H1 (cell line): ENCODE measurements around the gene GJD2. TPM values are rescaled to one million over a fixed set of nuclear protein-coding genes. Genes with fewer than 3 reads are reported as not detected.

Experiments used
- BACH1 ChIP-seq: IDR thresholded peaks from 2 replicates; pipeline ENCODE4 v1.6.1; 2012; ENCODE audit warnings: low read length, improper control_type of control experiment
- BRCA1 ChIP-seq: IDR thresholded peaks from 2 replicates; pipeline ENCODE4 v1.6.1; 2012; ENCODE audit warnings: low read depth, low read length, improper control_type of control experiment
- CBX5 ChIP-seq: fragments of 300-800, 300-1000 bp; sonication (generic); IDR thresholded peaks from 2 replicates; pipeline ENCODE4 v1.7.1; 2016; ENCODE audit warnings: antibody characterized with exemption, low read length, low read depth
- CBX8 ChIP-seq: fragments of 300-800, 300-1000 bp; sonication (generic); IDR thresholded peaks from 2 replicates; pipeline ENCODE4 v1.7.1; 2016; ENCODE audit warnings: low read depth, low read length, borderline replicate concordance
- EGR1 ChIP-seq: IDR thresholded peaks from 2 replicates; pipeline ENCODE4 v1.6.1; 2011; ENCODE audit warnings: low read depth, low read length, borderline replicate concordance
- EP300 ChIP-seq, 2 experiments: IDR thresholded peaks; 1 replicate in 1 of 2; 2 replicates in 1 of 2; pipeline ENCODE4 v1.6.1; 2011 to 2012; ENCODE audit warnings: low read depth in 2 of 2, low read length in 2 of 2, mild to moderate bottlenecking in 2 of 2, borderline replicate concordance in 1 of 2, inconsistent platforms in 1 of 2, moderate library complexity in 1 of 2
- GTF2F1 ChIP-seq: IDR thresholded peaks from 2 replicates; pipeline ENCODE4 v1.6.1; 2012; ENCODE audit warnings: low read depth, low read length, improper control_type of control experiment, borderline replicate concordance
- HDAC2 ChIP-seq, 2 experiments: fragments of 300-600 bp in 1 of 2; sonication (generic) in 1 of 2; IDR thresholded peaks; 2 replicates each; pipeline ENCODE4 v1.6.1; 2011 to 2012; ENCODE audit warnings: low read depth in 2 of 2, low read length in 2 of 2, mild to moderate bottlenecking in 2 of 2, moderate library complexity in 2 of 2, borderline replicate concordance in 1 of 2, inconsistent platforms in 1 of 2
- KDM1A ChIP-seq: fragments of 200-600, 300-600 bp; sonication (generic); IDR thresholded peaks from 2 replicates; pipeline ENCODE4 v1.7.1; 2016; ENCODE audit warnings: mild to moderate bottlenecking, low read length, borderline replicate concordance
- KDM4A ChIP-seq: IDR thresholded peaks from one replicate; pipeline ENCODE4 v1.7.1; 2012; ENCODE audit warnings: low read depth, mild to moderate bottlenecking, moderate library complexity, low read length, inconsistent platforms; ENCODE audit not compliant: severe bottlenecking
- MAFK ChIP-seq: IDR thresholded peaks from 2 replicates; pipeline ENCODE4 v1.6.1; 2012; ENCODE audit warnings: low read depth, mild to moderate bottlenecking, improper control_type of control experiment, low read length
- POU5F1 ChIP-seq: IDR thresholded peaks from 2 replicates; pipeline ENCODE4 v1.6.1; 2011; ENCODE audit warnings: low read depth, mild to moderate bottlenecking, low read length, moderate library complexity
- RAD21 ChIP-seq, 2 experiments: IDR thresholded peaks in 1 of 2; conservative IDR thresholded peaks in 1 of 2; 2 replicates each; pipeline ENCODE4 v1.6.1; 2011; ENCODE audit warnings: low read depth in 2 of 2, low read length in 2 of 2, improper control_type of control experiment in 1 of 2, inconsistent platforms in 1 of 2, mild to moderate bottlenecking in 1 of 2, moderate library complexity in 1 of 2
- RFX5 ChIP-seq: IDR thresholded peaks from 2 replicates; pipeline ENCODE4 v1.6.1; 2011; ENCODE audit warnings: low read depth, low read length, improper control_type of control experiment, borderline replicate concordance
- RNF2 ChIP-seq: fragments of 200-900, 300-1000 bp; sonication (generic); IDR thresholded peaks from 2 replicates; pipeline ENCODE4 v1.7.1; 2016; ENCODE audit warnings: borderline replicate concordance, low read depth, mild to moderate bottlenecking, antibody characterized with exemption, low read length; ENCODE audit not compliant: poor library complexity, severe bottlenecking; ENCODE audit errors: missing control alignments
- SP1 ChIP-seq: IDR thresholded peaks from 2 replicates; pipeline ENCODE4 v1.6.1; 2011; ENCODE audit warnings: low read depth, low read length
- TAF1 ChIP-seq: IDR thresholded peaks from 2 replicates; pipeline ENCODE4 v1.6.1; 2011; ENCODE audit warnings: mild to moderate bottlenecking, low read depth, low read length
- TAF7 ChIP-seq: optimal IDR thresholded peaks from 2 replicates; pipeline ENCODE3; 2011; ENCODE audit warnings: low read depth, mild to moderate bottlenecking, inconsistent platforms, low read length, moderate library complexity, borderline replicate concordance
- TBP ChIP-seq: IDR thresholded peaks from 2 replicates; pipeline ENCODE4 v1.6.1; 2011; ENCODE audit warnings: low read depth, low read length, improper control_type of control experiment
- USF2 ChIP-seq: IDR thresholded peaks from 2 replicates; pipeline ENCODE4 v1.6.1; 2011; ENCODE audit warnings: low read length, improper control_type of control experiment
- polyA plus RNA-seq, 7 experiments: library from polyadenylated mRNA; depleted of rRNA in 3 of 7; stranded (reverse) in 5 of 7; unstranded in 2 of 7; fragments of >200 nt in 5 of 7; fragments of 200-250 nt in 2 of 7; gene quantifications; 1 replicate in 5 of 7; 2 replicates in 1 of 7; 4 replicates in 1 of 7; pipeline versions ENCODE4 v1.2.1 to v1.2.3, GENCODE V29; 2011 to 2013; ENCODE audit warnings: missing spikeins in 2 of 7, mixed read lengths in 2 of 7
- total RNA-seq: library from RNA; stranded (reverse); fragmentation: NEBNext Ultra II Directional; extraction: Animal tissue kit (Norgen Biotek cat#: 25700); gene quantifications from 2 replicates; pipeline ENCODE4 v1.2.1, GENCODE V29; 2021
- TF ChIP-seq, protein P1 (sequence below): IDR thresholded peaks from 2 replicates; pipeline ENCODE4 v1.6.1; 2012; ENCODE audit warnings: inconsistent platforms

GJD2 gene
- total and polyA plus RNA-seq, 2 of the 8 experiments (the other 6 are each of a cell fraction or from before 2014, with no cell fraction given) = 0.39 to 0.54 TPM

GRCh38 chr15:34754674-34755418 is at the start of gene GJD2 (continued):
- TF ChIP-seq KDM4A = peak; percentile 70
- TF ChIP-seq KDM1A = no peak
- TF ChIP-seq USF2 = no peak
- no peak for TF ChIP-seq SP1
- TF ChIP-seq RNF2 = no peak
- TF ChIP-seq RFX5 = no peak
- TF ChIP-seq RAD21 (IDR thresholded peaks at IDR 0.05 in 1 of 2, conservative IDR thresholded peaks at IDR 0.05 in 1 of 2; ENCODE audit: low read depth in 2 of 2, low read length in 2 of 2) = peak; percentile 33 to 54; a peak in 3 of 4 replicates
- TF ChIP-seq BACH1 = peak; percentile 40; the same call in 1 of the 2 replicates
- TF ChIP-seq CBX8 = no peak
- no peak for TF ChIP-seq HDAC2 (IDR thresholded peaks at IDR 0.05; ENCODE audit: borderline replicate concordance in 1 of 2, low read depth in 2 of 2, low read length in 2 of 2)
- TF ChIP-seq TAF7 = no peak
- TF ChIP-seq TBP = peak; percentile 75
- no peak for TF ChIP-seq EGR1
- TF ChIP-seq, protein P1, sequence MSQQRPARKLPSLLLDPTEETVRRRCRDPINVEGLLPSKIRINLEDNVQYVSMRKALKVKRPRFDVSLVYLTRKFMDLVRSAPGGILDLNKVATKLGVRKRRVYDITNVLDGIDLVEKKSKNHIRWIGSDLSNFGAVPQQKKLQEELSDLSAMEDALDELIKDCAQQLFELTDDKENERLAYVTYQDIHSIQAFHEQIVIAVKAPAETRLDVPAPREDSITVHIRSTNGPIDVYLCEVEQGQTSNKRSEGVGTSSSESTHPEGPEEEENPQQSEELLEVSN = 0 out of 2 replicates have a peak, but pooled peaks have one; percentile 11
- TF ChIP-seq EP300 (IDR thresholded peaks at IDR 0.05; ENCODE audit: borderline replicate concordance in 1 of 2, low read depth in 2 of 2, low read length in 2 of 2) = no peak
- no peak for TF ChIP-seq CBX5
- TF ChIP-seq POU5F1 = no peak
- no peak for TF ChIP-seq TAF1
- TF ChIP-seq BRCA1 = no peak
- TF ChIP-seq MAFK = no peak
- TF ChIP-seq GTF2F1 = no peak
